ENCODE results near the gene APMAP. TPM values are rescaled to one million over a fixed set of nuclear protein-coding genes. Genes with fewer than 3 reads are reported as not detected.

The APMAP gene
- total and polyA plus RNA-seq, 10 of the 15 experiments (the other 5 are each of a cell fraction or from before 2014, with no cell fraction given), result 12.1 to 60.2 (median 32.7) TPM

- no peak for TF ChIP-seq HSF1 (IDR thresholded peaks at IDR 0.05; ENCODE audit: low read depth, low read length)
- no peak for TF ChIP-seq NR2F1 (conservative IDR thresholded peaks at IDR 0.05)
- TF ChIP-seq NRF1 (conservative IDR thresholded peaks at IDR 0.05; ENCODE audit: low read depth, low read length), result no peak
- no peak for TF ChIP-seq NFXL1 (IDR thresholded peaks at IDR 0.05; ENCODE audit: borderline replicate concordance)
- TF ChIP-seq CBFB (IDR thresholded peaks at IDR 0.05; ENCODE audit: low read depth), result no peak
These were observed 73.7 kb downstream of the APMAP start (continued) for GRCh38 chr20:24918579-24919566.

- H3K9ac ChIP-seq (ENCODE audit: control insufficient read depth, insufficient read depth, low read length), result peak overlapping the region; percentile 44; the same call in 1 of the 2 replicates
- CTCF ChIA-PET, result interaction anchor here (0.7 to 2.4 kb wide), 6 partner anchors 13 to 816 kb away, joined by 3 to 16 read pairs (median 4); no protein-coding TSS in a partner anchor
- 16% methylated on average over 27 of the region's 34 CpGs for WGBS (ENCODE audit: insufficient coverage, insufficient replicate concordance, low lambda C conversion rate, missing lambda C conversion rate)
- peak overlapping the region; percentile 62 for H3K4me2 ChIP-seq (ENCODE audit: control insufficient read depth, insufficient read depth)
- H4K20me1 ChIP-seq (ENCODE audit: control insufficient read depth, insufficient read depth), result no peaks in the 10 kb centered on the region
- BruUV-seq (replicated peaks), result no TSS peak
- FAIRE-seq (peak; percentile 73), ATAC-seq (peak; percentile 92), DNase-seq (ENCODE audit: low read depth, low spot score) (peak; percentile 16)
- SMC1A ChIA-PET (ENCODE audit: uncharacterized antibody, unreplicated experiment), result interaction anchor here (0.8 to 1.0 kb wide), 2 partner anchors 20 to 41 kb away, joined by 3 read pairs; no protein-coding TSS in a partner anchor
- H3K27me3 ChIP-seq (replicated peaks in 1 of 2; ENCODE audit: control insufficient read depth in 2 of 2, insufficient read depth in 2 of 2, low read length in 1 of 2), result no peaks in the 10 kb centered on the region; a peak in 1 of 4 replicates
- H3K4me3 ChIP-seq, result no peak overlapping the region
- in situ Hi-C loops (cut with MboI), result loop anchor here (5.0 to 25.0 kb wide), 2 partner anchors 131 to 981 kb away; no protein-coding TSS in a partner anchor
- RAD21 ChIA-PET (ENCODE audit: unreplicated experiment), result interaction anchor here (0.9 to 1.0 kb wide), 2 partner anchors 757 to 816 kb away, joined by 4 read pairs; no protein-coding TSS in a partner anchor
- H3K4me1 ChIP-seq (ENCODE audit: control insufficient read depth, insufficient read depth, low read length), result peaks cover 11% of the 10 kb centered on the region
- no peaks in the 10 kb centered on the region for H3K79me2 ChIP-seq (ENCODE audit: control insufficient read depth, insufficient read depth, low read length)
- H3K27ac ChIP-seq (ENCODE audit: control insufficient read depth, insufficient read depth), result no peak overlapping the region
- POLR2A ChIA-PET, result no interaction called here
- intact Hi-C loops (cut with micrococcal nuclease; ENCODE audit: unreplicated experiment), result loop anchor here (1.0 to 5.0 kb wide), 4 partner anchors 76 to 815 kb away; no protein-coding TSS in a partner anchor
- H2AFZ ChIP-seq (ENCODE audit: control insufficient read depth, low read depth, low read length), result peak overlapping the region; percentile 39
- H3K36me3 ChIP-seq (ENCODE audit: control insufficient read depth in 2 of 2, insufficient read depth in 2 of 2, low read length in 1 of 2), result no peaks in the 10 kb centered on the region
- H3K9me3 ChIP-seq (replicated peaks; ENCODE audit: control insufficient read depth, insufficient read depth, low read length), result no peaks in the 10 kb centered on the region; the same call in 2 of the 3 replicates
- TF ChIP-seq CBX3 (IDR thresholded peaks at IDR 0.05; ENCODE audit: borderline replicate concordance, low read depth) (no peak), FOXK2 (IDR thresholded peaks at IDR 0.05) (no peak), IRF3 (IDR thresholded peaks at IDR 0.05) (no peak), RAD51 (IDR thresholded peaks at IDR 0.05) (no peak), MTA3 (IDR thresholded peaks at IDR 0.05; ENCODE audit: borderline replicate concordance, low read length) (no peak), NFXL1 (IDR thresholded peaks at IDR 0.05; ENCODE audit: borderline replicate concordance) (no peak), MEF2B (IDR thresholded peaks at IDR 0.05; ENCODE audit: partially characterized antibody, poor library complexity, severe bottlenecking) (no peak), BCLAF1 (IDR thresholded peaks at IDR 0.05) (no peak), ZNF274 (IDR thresholded peaks at IDR 0.05; ENCODE audit: insufficient read depth, insufficient read length) (no peak)
These were observed 74.6 kb downstream of the APMAP start for GRCh38 chr20:24917797-24918578.
